ENCODE data around the gene PPM1L.

GRCh38 chr3:160830796-160831195, 74.8 kb downstream of the PPM1L start:
- TF ChIP-seq CTCF (IDR thresholded peaks at IDR 0.05; ENCODE audit: low read length) = no peak
- no peak for TF ChIP-seq EZH2 (optimal IDR thresholded peaks at IDR 0.05; ENCODE audit: low read depth, low read length)
